ENCODE measurements around the gene ZBTB45. TPM values are rescaled to one million over a fixed set of nuclear protein-coding genes. Genes with fewer than 3 reads are reported as not detected.

The ZBTB45 gene
- total RNA-seq, 1 donor from 2014 or later, result 20.0 TPM

- intact Hi-C loops (cut with micrococcal nuclease), result loop anchor here (1.0 kb wide), 5 partner anchors 11 to 174 kb away; partner anchors contain the start of genes TRIM28, ZBTB45, ZNF446 and ZNF837
Observed at GRCh38 chr19:58555369-58555885, 35.8 kb upstream of the ZBTB45 start.

- intact Hi-C loops (cut with micrococcal nuclease), result loop anchor here (1.0 kb wide), 5 partner anchors 10 to 173 kb away; partner anchors contain the start of genes TRIM28, ZBTB45, ZNF446 and ZNF837
Observed at GRCh38 chr19:58554494-58555368, 35.1 kb upstream of the ZBTB45 start, which contains the start of gene CHMP2A. TSS of gene CHMP2A (minus strand) at chr19:58555105. CDS start at chr19:58554212, 893 bp downstream.

- intact Hi-C loops (cut with micrococcal nuclease), result no loop called here
Observed at GRCh38 chr19:58553799-58554493, 34.3 kb upstream of the ZBTB45 start.

- intact Hi-C loops (cut with micrococcal nuclease), result no loop called here
Observed at GRCh38 chr19:58552655-58553054, 33.0 kb upstream of the ZBTB45 start.

GRCh38 chr19:58551577-58552471 is 32.2 kb upstream of the ZBTB45 start:
- intact Hi-C loops (cut with micrococcal nuclease), result no loop called here

GRCh38 chr19:58551123-58551497 is 31.5 kb upstream of the ZBTB45 start:
- intact Hi-C loops (cut with micrococcal nuclease), result no loop called here

GRCh38 chr19:58550362-58551122 is 30.9 kb upstream of the ZBTB45 start:
- intact Hi-C loops (cut with micrococcal nuclease), result no loop called here

- intact Hi-C loops (cut with micrococcal nuclease), result no loop called here
Observed at GRCh38 chr19:58549664-58550361, 30.2 kb upstream of the ZBTB45 start.

- intact Hi-C loops (cut with micrococcal nuclease), result no loop called here
Observed at GRCh38 chr19:58548859-58549663, 29.5 kb upstream of the ZBTB45 start.

- intact Hi-C loops (cut with micrococcal nuclease), result no loop called here
Observed at GRCh38 chr19:58547323-58548312, 28.0 kb upstream of the ZBTB45 start.

GRCh38 chr19:58546019-58546530 is 26.5 kb upstream of the ZBTB45 start:
- intact Hi-C loops (cut with micrococcal nuclease), result no loop called here

- intact Hi-C loops (cut with micrococcal nuclease), result no loop called here
Observed at GRCh38 chr19:58545286-58546018, 25.8 kb upstream of the ZBTB45 start.

- intact Hi-C loops (cut with micrococcal nuclease), result loop anchor here (1.0 kb wide), 13 partner anchors 11 to 218 kb away; partner anchors contain the start of genes CHMP2A, MZF1, RPS5 and ZBTB45
Observed at GRCh38 chr19:58544591-58545285, 25.1 kb upstream of the ZBTB45 start.

- intact Hi-C loops (cut with micrococcal nuclease), result loop anchor here (1.0 kb wide), 13 partner anchors 11 to 218 kb away; partner anchors contain the start of genes CHMP2A, MZF1, RPS5 and ZBTB45
Observed at GRCh38 chr19:58543826-58544590, 24.4 kb upstream of the ZBTB45 start, which contains the start of gene TRIM28. TSS of gene TRIM28 (plus strand) at chr19:58544064. CDS start at chr19:58544758, 694 bp downstream.

All from T-helper 1 cell treated with Interleukin-12 subunit alpha and Interleukin-12 subunit beta and Interleukin-4 antibody, amounts not matched to agents 30 ng/mL and 1 ng/mL, for 36 hours (primary cell).